PC-9 (cell line): ENCODE measurements around the gene CDK5R1.

ENCODE experiments used
- EZH2 ChIP-seq: fragments of 200-600 bp; sonication (generic); IDR thresholded peaks from 2 replicates; pipeline ENCODE4 v1.8.0; 2017; ENCODE audit warnings: antibody characterized with exemption, low read depth
- TF ChIP-seq, protein P1 (sequence below): fragments of 200-600 bp; sonication (generic); conservative IDR thresholded peaks from 2 replicates; pipeline ENCODE4 v1.6.1; 2017; ENCODE audit warnings: mixed run types, antibody characterized with exemption, mild to moderate bottlenecking, moderate library complexity

DNA sequence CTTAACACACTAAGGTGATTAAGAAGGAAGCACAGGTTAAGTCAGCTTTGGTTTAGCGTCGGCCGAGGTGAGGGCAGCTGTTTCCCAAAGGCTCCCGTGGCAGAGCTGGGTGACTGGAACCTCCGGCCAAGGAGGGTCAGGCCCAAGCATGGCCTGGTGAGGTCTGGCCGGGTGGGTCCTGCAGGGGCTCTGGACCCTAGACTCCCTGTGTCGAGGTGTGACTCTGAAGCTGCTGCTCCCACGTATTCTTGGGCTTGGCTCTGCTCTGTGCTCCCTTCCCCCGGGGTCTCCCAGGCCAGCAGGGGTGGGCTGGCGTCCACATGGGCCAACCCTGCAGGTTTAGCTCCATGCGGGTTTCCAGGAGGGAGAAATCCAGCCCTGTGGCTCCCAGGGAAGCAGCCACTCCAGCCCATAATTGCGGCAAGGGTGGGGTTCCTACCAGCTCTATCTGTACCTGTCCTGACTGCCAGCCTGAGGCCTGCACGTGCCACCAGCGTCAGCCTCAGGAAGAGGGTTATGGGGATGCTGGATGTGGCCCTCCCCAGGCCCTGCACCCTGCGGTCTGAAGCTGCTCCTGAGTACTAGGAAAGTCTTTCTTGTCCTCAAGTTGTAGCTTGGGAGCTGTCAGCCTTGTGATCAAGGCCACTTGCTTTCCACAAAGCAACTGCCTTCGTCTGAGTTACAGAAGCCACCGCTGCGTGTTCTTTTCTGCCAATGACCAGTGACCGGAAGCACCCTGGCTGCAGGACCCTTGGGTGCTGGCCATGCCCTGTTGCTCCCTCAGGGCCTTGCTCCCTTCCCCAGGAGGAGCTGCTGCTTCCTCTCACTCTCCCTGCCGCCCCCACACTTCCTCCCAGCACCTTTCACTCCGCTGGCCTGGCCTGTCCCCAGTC is 4.8 kb downstream of the CDK5R1 start:
- TF ChIP-seq, protein P1, sequence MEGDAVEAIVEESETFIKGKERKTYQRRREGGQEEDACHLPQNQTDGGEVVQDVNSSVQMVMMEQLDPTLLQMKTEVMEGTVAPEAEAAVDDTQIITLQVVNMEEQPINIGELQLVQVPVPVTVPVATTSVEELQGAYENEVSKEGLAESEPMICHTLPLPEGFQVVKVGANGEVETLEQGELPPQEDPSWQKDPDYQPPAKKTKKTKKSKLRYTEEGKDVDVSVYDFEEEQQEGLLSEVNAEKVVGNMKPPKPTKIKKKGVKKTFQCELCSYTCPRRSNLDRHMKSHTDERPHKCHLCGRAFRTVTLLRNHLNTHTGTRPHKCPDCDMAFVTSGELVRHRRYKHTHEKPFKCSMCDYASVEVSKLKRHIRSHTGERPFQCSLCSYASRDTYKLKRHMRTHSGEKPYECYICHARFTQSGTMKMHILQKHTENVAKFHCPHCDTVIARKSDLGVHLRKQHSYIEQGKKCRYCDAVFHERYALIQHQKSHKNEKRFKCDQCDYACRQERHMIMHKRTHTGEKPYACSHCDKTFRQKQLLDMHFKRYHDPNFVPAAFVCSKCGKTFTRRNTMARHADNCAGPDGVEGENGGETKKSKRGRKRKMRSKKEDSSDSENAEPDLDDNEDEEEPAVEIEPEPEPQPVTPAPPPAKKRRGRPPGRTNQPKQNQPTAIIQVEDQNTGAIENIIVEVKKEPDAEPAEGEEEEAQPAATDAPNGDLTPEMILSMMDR, result no peak
- TF ChIP-seq EZH2, result no peak
